NCI-H128 (cell line): ENCODE results near the gene DNM3.

Experiments used
- DNase-seq: peaks from one replicate; lab custom pipeline; 2025; ENCODE audit not compliant: unreplicated experiment; lab: John Stamatoyannopoulos, UW

Gene DNM3

GRCh38 chr1:172381946-172382345 lies 540.6 kb downstream of the DNM3 start:
- DNase-seq = no peak

- DNase-seq = no peak
Observed at GRCh38 chr1:172382406-172382805, 541.1 kb downstream of the DNM3 start.

DNA sequence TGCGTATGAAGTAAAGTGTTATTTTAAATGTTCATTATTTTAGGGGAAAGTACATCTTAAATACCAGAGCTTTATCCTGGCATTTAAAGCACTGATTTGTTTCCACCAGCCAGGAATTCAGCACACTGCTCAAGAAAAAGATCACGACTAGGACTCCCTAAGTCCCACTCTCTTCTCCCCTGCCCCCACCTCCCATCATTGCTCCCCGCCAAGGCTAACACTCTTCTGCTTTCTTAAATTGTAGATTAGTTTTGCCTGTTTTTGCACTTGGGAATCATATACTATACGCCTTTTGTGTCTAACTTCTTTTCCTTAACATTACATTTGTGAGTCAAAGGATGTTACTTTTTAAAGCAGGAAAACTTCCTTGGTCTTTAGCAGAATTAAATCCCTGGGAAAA lies 541.7 kb downstream of the DNM3 start:
- DNase-seq = no peak

GRCh38 chr1:172383536-172383935 lies 542.2 kb downstream of the DNM3 start:
- no peak for DNase-seq

DNA sequence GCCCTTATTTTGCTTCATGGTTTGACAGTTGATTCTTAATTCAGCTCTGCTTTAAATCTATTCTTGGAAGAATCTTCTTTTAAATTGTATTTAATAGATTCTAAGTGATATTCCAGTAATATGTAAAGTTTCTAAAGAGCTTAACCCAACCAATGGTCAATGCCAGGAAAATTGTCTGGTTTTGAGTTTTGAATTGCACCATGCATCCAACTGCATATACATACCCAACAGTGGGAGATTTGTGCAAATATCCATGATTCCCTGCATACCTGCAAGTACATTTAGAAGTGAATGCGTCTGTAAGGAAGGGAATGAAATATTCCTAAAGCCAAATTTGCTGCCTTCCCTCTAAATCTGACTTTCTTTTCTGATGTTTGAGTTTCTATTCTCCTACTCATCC lies 543.4 kb downstream of the DNM3 start:
- DNase-seq = no peak

- no peak for DNase-seq
Observed at GRCh38 chr1:172386046-172386445, 544.7 kb downstream of the DNM3 start.

- no peak for DNase-seq
Observed at GRCh38 chr1:172388490-172388889, 547.2 kb downstream of the DNM3 start.

- no peak for DNase-seq
Observed at GRCh38 chr1:172390301-172390682, 549.0 kb downstream of the DNM3 start.

DNA sequence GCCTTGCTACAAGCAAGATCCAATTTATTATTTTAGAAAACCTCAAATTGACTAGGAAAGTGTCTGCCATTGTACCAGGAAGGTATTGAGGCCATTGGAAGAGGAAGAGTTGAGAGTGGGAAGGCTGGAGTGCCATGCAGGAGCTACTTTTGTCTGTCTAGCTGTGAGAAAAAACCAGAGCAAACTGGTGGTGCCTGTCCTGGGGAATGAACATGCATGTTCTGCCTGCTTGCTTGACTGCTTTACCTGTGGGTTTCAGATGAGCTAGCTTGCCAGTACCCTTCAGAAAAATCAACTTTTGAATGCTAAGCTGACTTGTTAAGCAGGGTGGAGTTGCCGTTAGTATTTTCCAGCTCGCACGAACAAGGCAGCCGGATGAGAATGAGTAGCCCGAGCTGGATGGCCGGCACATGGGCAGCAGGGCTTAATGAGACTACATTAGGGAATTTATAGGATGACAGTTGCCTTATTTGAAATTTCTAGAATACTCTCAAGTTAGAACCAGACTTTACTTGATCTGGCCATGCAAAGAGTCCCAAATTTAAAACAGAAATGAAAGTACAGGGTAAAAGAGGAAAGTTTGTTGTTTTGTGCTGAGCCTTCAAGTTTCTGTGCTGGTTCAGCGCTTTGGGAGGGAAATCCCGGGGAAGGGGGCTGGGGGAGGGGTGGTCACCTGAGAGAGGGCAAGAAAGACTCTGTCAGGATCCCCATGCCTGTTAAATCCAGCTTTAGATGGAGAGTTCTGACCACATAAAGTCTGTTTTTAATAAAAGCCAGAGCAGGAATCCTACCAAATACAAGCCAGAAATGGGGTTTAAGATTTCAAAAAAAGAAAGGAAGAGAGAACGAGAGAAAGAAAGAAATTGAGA lies 549.6 kb downstream of the DNM3 start:
- DNase-seq = no peak

GRCh38 chr1:172391976-172392375 lies 550.7 kb downstream of the DNM3 start:
- DNase-seq = no peak

GRCh38 chr1:172393354-172393753 lies 552.1 kb downstream of the DNM3 start:
- no peak for DNase-seq

GRCh38 chr1:172394141-172394751 lies 552.9 kb downstream of the DNM3 start:
- no peak for DNase-seq

DNA sequence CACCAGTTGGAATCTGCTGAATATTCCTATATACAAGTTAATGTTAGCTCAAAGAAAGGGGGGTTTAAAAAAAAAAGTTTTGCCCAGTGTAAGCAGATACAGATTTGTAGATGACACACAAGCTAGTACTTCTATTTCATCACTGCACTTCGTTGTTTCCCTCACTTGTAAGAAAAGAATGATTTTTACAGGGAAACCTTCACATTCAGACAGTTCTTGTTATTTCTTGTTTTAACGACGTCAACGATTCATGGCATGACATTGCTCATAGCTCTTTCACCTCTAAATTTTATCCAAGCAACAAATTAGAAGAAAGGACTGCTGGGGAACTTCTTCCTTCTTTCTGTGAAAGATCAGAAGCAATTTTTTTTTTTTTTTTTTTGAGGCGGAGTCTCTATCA lies 553.5 kb downstream of the DNM3 start:
- DNase-seq = no peak

GRCh38 chr1:172395576-172395975 lies 554.3 kb downstream of the DNM3 start:
- DNase-seq = no peak

DNA sequence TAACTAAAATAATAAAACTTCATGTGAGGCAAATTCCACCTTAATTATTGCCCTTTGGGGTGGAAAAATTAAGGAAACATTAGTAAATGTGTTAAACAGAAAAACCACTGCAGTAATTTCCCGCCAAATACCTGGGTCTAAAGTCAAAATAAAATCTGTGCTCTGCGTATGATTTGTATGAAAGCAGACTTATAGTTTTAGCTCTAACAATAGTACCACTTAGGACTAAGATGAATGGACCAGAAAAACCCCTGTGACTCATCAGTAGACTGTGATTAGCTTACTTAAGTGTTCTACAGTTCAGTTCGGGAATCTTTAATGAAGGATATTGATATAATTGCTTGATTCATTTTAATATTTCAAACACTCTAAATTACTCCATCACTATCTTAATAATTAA lies 555.9 kb downstream of the DNM3 start:
- no peak for DNase-seq

GRCh38 chr1:172397633-172398032 lies 556.3 kb downstream of the DNM3 start:
- DNase-seq = no peak

DNA sequence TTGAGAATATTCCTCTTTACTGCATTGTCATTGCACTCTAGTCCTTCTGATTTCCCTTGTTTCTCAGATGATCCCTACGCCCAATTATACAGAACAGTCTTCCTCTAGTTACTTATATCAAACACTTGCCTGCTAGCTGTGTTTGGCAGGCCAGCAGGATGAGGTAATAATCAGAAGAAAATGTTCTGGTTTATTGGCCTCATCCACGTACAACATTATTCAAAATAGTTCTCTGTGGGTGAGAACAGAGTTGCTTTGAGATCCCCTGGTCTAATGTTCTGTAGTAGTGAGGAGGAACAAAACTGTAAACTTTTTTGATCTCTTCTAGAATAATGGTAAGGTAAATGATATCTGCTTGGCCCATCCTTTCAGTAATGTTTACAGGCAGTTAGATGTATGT lies 556.9 kb downstream of the DNM3 start:
- DNase-seq = no peak

- no peak for DNase-seq
Observed at GRCh38 chr1:172398970-172399755, 557.9 kb downstream of the DNM3 start.

DNA sequence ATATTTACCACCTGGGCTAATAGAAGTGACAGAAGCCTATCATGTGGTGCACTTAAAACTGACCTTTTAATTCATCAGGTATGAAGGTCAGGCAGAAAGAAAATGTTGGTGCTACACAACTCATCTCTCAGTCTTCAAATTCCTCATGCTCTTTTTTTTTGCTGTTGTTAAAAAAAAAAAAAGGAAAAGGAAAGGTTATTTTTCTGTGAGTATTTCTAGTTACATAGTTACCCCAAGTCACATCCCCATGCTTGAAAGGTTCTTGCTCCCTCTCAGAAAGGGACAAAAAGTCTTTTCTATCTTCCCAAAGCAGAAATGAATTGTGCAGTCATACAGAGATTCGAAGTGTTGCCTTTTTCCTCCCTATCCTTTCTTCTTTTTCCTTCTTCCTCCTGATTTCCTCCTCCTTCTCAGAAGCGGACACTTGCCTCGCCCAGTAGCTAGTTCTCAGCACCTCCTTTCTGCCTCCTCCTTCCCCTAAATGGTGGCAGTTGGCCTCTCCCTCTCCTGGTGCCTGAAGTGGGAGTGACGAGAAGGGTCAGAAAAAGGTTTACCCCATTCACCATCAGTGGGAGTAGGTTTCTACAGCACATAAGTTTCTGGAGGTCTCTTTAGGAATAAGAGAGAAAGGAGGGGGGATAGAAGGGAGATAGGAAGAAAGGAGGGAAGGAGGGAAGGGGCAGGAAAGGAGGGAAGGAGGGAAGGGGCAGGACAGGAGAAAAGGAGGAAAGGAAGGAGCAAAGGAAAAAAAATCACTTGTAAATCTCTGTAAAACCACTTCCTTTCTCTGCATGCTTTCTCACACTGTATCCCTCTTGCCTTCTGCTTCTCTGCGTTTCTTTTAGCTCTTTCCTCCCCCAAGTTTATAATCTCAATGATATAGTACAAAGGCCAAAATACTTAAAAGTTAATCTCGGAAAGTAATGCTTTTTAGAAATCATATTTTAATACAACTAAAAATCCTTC lies 558.7 kb downstream of the DNM3 start:
- no peak for DNase-seq

- DNase-seq = no peak
Observed at GRCh38 chr1:172400722-172401105, 559.4 kb downstream of the DNM3 start.

- DNase-seq = no peak
Observed at GRCh38 chr1:172401477-172401876, 560.2 kb downstream of the DNM3 start.
